ENCODE measurements around the gene FOXL2NB.

The FOXL2NB gene

DNA sequence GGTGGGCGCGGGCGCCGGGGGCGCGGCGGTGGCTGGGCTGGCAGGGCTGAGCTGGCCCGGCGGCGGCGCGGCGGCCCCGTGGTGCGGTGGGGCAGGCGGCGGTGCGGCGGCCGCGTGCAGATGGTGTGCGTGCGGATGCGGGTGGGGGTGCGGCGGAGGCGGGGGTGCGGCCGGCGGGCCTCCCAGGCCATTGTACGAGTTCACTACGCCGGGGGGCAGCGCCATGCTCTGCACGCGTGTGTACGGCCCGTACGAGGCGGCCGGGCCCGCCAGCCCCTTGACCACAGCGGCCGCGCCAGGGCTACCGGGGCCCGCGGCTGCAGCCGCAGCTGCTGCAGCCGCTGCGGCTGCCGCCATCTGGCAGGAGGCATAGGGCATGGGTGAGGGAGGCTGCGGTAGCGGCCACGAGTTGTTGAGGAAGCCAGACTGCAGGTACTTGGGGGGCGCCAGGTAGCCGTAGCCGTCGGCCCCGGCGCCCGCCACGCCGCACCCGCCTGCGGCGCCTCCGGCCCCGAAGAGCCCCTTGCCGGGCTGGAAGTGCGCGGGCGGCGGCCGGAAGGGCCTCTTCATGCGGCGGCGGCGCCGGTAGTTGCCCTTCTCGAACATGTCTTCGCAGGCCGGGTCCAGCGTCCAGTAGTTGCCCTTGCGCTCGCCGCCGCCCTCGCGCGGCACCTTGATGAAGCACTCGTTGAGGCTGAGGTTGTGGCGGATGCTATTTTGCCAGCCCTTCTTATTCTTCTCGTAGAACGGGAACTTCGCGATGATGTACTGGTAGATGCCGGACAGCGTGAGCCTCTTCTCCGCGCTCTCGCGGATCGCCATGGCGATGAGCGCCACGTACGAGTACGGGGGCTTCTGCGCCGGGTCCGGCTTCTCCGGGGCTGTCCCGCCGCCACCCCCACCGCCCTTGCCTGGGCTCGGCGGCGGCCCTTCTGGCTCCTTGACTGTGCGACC, 1.0 kb upstream of the FOXL2NB start:
- peaks cover 42% of the 10 kb centered on the region for H3K4me1 Mint-ChIP-seq
- peaks cover 3% of the 10 kb centered on the region for H3K9me3 Mint-ChIP-seq
- TF ChIP-seq, protein P1, sequence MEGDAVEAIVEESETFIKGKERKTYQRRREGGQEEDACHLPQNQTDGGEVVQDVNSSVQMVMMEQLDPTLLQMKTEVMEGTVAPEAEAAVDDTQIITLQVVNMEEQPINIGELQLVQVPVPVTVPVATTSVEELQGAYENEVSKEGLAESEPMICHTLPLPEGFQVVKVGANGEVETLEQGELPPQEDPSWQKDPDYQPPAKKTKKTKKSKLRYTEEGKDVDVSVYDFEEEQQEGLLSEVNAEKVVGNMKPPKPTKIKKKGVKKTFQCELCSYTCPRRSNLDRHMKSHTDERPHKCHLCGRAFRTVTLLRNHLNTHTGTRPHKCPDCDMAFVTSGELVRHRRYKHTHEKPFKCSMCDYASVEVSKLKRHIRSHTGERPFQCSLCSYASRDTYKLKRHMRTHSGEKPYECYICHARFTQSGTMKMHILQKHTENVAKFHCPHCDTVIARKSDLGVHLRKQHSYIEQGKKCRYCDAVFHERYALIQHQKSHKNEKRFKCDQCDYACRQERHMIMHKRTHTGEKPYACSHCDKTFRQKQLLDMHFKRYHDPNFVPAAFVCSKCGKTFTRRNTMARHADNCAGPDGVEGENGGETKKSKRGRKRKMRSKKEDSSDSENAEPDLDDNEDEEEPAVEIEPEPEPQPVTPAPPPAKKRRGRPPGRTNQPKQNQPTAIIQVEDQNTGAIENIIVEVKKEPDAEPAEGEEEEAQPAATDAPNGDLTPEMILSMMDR (IDR thresholded peaks at IDR 0.05) = peak; percentile 8
- H3K27ac Mint-ChIP-seq = no peak overlapping the region
- peak overlapping the region; percentile 67 for H3K4me3 Mint-ChIP-seq
- peaks cover 100% of the 10 kb centered on the region for H3K27me3 Mint-ChIP-seq (ENCODE audit: low read depth, poor library complexity)
- no peaks in the 10 kb centered on the region for H3K36me3 Mint-ChIP-seq (ENCODE audit: low read depth)
- peak; percentile 42 for DNase-seq

DNA sequence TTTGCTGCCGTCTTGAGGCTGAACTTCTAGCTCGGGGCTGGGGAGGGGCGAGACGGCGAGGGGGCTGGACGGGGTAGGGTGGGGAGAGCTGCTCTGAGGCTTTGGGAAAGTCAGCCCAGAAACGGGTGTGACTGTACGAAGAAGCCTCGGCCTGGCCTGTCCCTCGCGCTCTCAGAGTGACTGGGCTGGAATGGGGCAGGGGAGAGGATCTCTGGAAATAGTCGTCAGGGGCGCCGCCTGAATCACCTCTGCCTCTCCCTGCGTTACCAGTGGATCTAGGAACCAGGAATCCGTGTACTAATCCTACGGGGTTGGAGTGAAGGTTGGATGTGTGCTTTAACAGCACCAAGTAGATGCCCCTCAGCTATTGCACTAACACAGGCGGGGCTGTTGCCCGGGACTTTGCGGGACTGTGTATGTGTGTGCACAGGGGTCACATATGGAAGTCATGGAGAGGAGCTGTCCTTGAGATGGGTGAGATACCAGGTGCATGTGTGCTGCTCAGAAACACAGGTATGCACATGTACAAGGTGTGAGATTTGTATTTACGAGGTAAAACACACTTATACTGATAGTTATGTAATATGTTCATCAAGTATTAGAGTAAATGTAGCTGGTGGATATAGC, 591 bp downstream of the FOXL2NB start:
- H3K36me3 Mint-ChIP-seq (ENCODE audit: low read depth) = no peaks in the 10 kb centered on the region
- H3K4me3 Mint-ChIP-seq = peak overlapping the region; percentile 77
- TF ChIP-seq, protein P1 (IDR thresholded peaks at IDR 0.05) = no peak
- no peak for DNase-seq
- peaks cover 42% of the 10 kb centered on the region for H3K4me1 Mint-ChIP-seq
- peaks cover 3% of the 10 kb centered on the region for H3K9me3 Mint-ChIP-seq
- no peak overlapping the region for H3K27ac Mint-ChIP-seq
- H3K27me3 Mint-ChIP-seq (ENCODE audit: low read depth, poor library complexity) = peaks cover 100% of the 10 kb centered on the region

DNA sequence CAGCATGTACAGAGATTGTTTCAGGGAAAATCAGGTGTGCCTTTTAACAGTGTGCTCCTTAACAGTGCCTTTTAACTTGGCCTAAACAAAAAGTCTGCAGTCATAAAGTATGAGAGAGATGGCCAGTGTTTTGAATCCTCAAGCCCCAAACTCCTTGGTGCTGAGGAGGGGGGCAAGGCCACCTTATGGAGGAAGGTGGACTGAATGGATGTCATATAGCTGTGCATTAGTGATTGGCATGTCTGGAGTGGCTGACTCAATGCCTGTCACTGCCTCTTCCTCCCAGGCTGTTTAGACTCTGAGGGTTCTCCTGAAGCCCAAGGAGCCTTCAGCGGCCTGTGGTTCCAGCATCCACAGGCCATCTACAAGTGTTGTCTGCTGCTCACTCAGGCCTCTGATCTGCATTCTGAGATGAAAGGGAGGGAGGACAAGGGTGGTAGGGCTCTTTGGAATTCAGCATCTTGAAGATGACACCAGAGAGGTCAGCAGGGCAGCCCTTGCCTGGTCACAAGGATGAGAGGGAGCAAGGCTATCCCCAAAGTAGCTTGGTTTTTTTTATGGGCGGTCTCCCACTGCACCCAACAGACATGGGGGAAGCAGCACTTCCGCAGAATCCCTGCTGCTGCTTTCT, 1.5 kb downstream of the FOXL2NB start:
- Mint-ChIP-seq H3K36me3 (ENCODE audit: low read depth) (no peaks in the 10 kb centered on the region), H3K27ac (no peak overlapping the region), H3K4me1 (peaks cover 39% of the 10 kb centered on the region), H3K9me3 (peaks cover 3% of the 10 kb centered on the region), H3K4me3 (no peak overlapping the region), H3K27me3 (ENCODE audit: low read depth, poor library complexity) (peaks cover 100% of the 10 kb centered on the region)
- TF ChIP-seq, protein P1 (IDR thresholded peaks at IDR 0.05) = no peak
- no peak for DNase-seq

DNA sequence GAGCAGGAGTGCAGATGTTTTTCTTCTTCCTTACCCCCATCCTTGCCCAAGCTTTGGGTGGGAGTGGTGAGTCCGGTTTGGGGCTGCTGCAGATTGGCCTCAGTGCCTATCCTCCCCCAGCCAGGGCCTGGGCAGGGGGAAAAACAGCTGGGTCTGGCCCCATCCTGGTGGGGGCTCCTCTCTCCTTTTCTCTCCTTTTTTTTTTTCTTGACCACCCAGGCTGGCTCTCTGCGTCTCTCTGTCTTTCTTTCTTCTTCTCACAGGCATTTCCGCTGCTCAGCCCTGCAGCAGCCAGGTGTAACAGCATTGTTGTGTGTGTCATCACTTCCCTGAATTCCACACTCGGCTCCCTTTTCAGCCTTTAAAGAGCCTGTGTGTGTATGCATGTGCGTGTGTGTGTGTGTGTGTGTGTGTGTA, 2.0 kb downstream of the FOXL2NB start:
- H3K9me3 Mint-ChIP-seq = peaks cover 3% of the 10 kb centered on the region
- no peak overlapping the region for H3K27ac Mint-ChIP-seq
- H3K4me1 Mint-ChIP-seq = peaks cover 33% of the 10 kb centered on the region
- peak overlapping the region; percentile 63 for H3K4me3 Mint-ChIP-seq
- no peak for DNase-seq
- H3K27me3 Mint-ChIP-seq (ENCODE audit: low read depth, poor library complexity) = peaks cover 100% of the 10 kb centered on the region
- H3K36me3 Mint-ChIP-seq (ENCODE audit: low read depth) = no peaks in the 10 kb centered on the region
- TF ChIP-seq, protein P1 (IDR thresholded peaks at IDR 0.05) = no peak

DNA sequence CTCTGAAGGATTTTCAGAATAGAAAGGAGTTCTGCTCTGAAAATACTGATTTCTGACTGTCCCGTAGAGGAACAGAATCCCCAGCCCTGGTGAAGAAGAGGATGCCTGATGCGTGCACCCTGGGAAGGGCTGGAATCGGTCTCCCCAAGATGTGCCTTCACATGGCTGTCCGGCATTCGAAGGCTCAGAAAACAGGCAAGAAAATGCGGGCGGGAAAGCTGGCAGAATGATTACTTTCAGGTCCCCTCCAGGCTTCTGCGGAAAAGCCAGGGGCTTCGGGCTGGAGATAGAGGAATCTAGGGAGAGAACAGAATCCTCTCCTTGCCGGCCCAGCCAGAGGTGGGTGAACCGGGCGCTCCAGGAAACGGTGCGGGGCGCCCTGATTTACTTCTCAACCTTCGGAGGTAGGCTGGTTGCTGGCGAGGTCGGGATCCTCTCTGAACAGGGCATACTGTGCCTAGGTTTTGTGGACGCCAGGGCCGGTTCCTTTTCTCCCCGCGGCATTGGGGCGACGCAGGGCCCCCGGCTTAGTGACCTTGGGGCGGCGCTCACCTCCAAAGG, 2.5 kb downstream of the FOXL2NB start:
- DNase-seq = no peak

More for the DNA sequence above, 2.5 kb downstream of the FOXL2NB start:
- no peaks in the 10 kb centered on the region for H3K36me3 Mint-ChIP-seq (ENCODE audit: low read depth)
- H3K27ac Mint-ChIP-seq = no peak overlapping the region
- H3K9me3 Mint-ChIP-seq = peaks cover 3% of the 10 kb centered on the region
- TF ChIP-seq, protein P1 (IDR thresholded peaks at IDR 0.05) = no peak
- H3K4me1 Mint-ChIP-seq = peaks cover 28% of the 10 kb centered on the region
- H3K27me3 Mint-ChIP-seq (ENCODE audit: low read depth, poor library complexity) = peaks cover 100% of the 10 kb centered on the region
- H3K4me3 Mint-ChIP-seq = peak overlapping the region; percentile 63
